Body of pancreas (tissue), 4 donors: ENCODE data around the gene LSM11. TPM values are rescaled to one million over a fixed set of nuclear protein-coding genes. Genes with fewer than 3 reads are reported as not detected.

ENCODE experiments used
- ATAC-seq: fragments of 150-250 bp; one replicate; pipeline ENCODE4 v1.9.1; 2016
- DNase-seq, 4 donors: peaks; one replicate each; pipeline ENCODE4 v3.0.0-alpha.2; 2019
- H3K27ac ChIP-seq, 4 donors: fragments of 200-600 bp; sonication (generic); 1 replicate in 3 of 4; 2 replicates in 1 of 4; pipeline versions ENCODE4 v1.5.1 to v1.6.1; 2016 to 2019; ENCODE audit warnings: mild to moderate bottlenecking in 1 of 4, mixed read lengths in 1 of 4, moderate library complexity in 1 of 4
- H3K27me3 ChIP-seq, 2 donors: fragments of 200-600 bp; sonication (generic); one replicate each; pipeline ENCODE4 v1.6.0; 2016; ENCODE audit warnings: mild to moderate bottlenecking in 1 of 2
- H3K36me3 ChIP-seq, 2 donors: fragments of 200-600 bp; sonication (generic); replicated peaks in 1 of 2; 2 replicates each; pipeline ENCODE4 v1.5.1; 2016; ENCODE audit warnings: low read depth in 2 of 2; ENCODE audit not compliant: insufficient read depth in 1 of 2
- H3K4me1 ChIP-seq: fragments of 200-600 bp; sonication (generic); one replicate; pipeline ENCODE4 v1.6.0; 2016
- H3K4me3 ChIP-seq, 2 donors: fragments of 200-600 bp; sonication (generic); 1 replicate in 1 of 2; 2 replicates in 1 of 2; pipeline ENCODE4 v1.5.1; 2016 to 2019
- H3K9me3 ChIP-seq, 3 donors: fragments of 200-600 bp; sonication (generic); 1 replicate in 2 of 3; 2 replicates in 1 of 3; pipeline ENCODE4 v1.5.1; 2016
- CTCF ChIP-seq, 7 experiments: fragments of 450-650 bp in 4 of 7; fragments of 200-600 bp in 3 of 7; sonication (generic) in 3 of 7; IDR thresholded peaks; one replicate each; pipeline ENCODE4 v1.5.1; 2016 to 2019; ENCODE audit warnings: antibody characterized with exemption in 7 of 7
- POLR2A ChIP-seq, 3 donors: fragments of 450-650 bp; IDR thresholded peaks; one replicate each; pipeline ENCODE4 v1.6.1; 2016; ENCODE audit warnings: antibody characterized with exemption in 3 of 3, mild to moderate bottlenecking in 2 of 3
- WGBS, 2 donors: methylation state at CpG; one replicate each; pipeline ENCODE4 v1.1.5; 2017; 5-methylcytosine and 5-hydroxymethylcytosine counted together
- intact Hi-C: fragments of 100-400 bp; cut with DNase I; formaldehyde crosslinking; loops from one replicate; pipeline ENCODE4 v1.15.1; 2023
- total RNA-seq, 2 donors: library from RNA; depleted of rRNA; stranded (reverse); fragments of >200 nt; gene quantifications; one replicate each; pipeline ENCODE4 v1.1.0, GENCODE V29; 2016

LSM11 gene
- total RNA-seq, 2 donors from 2014 or later = 1.3 to 3.6 TPM

- Histone ChIP-seq H3K27me3 (no peaks in the 10 kb centered on the region), H3K9me3 (no peaks in the 10 kb centered on the region), H3K4me3 (no peak overlapping the region), H3K4me1 (peaks cover 2% of the 10 kb centered on the region), H3K27ac (no peak overlapping the region), H3K36me3 (peaks cover 4 to 17% of the 10 kb centered on the region in 2 donors)
- WGBS, 2 donors = 94% methylated on average over 1 of the region's 1 CpG
- no peak for ATAC-seq
- no peak for TF ChIP-seq POLR2A (IDR thresholded peaks at IDR 0.05)
- TF ChIP-seq CTCF (IDR thresholded peaks at IDR 0.05) = no peak
- DNase-seq = no peak
- intact Hi-C loops = no loop called here
Observed at GRCh38 chr5:157750320-157750719, 6.8 kb downstream of the LSM11 start.

- Histone ChIP-seq H3K27me3 (no peaks in the 10 kb centered on the region), H3K4me3 (no peak overlapping the region), H3K4me1 (no peaks in the 10 kb centered on the region), H3K27ac (no peak overlapping the region), H3K9me3 (no peaks in the 10 kb centered on the region), H3K36me3 (peaks cover 7 to 19% of the 10 kb centered on the region in 2 donors)
- TF ChIP-seq POLR2A (IDR thresholded peaks at IDR 0.05) (no peak), CTCF (IDR thresholded peaks at IDR 0.05) (no peak)
- ATAC-seq (no peak), DNase-seq (no peak)
- intact Hi-C loops = no loop called here
- WGBS, 2 donors = 87 to 100% methylated on average over 3 of the region's 3 CpGs
Observed at GRCh38 chr5:157756122-157756521, 12.6 kb downstream of the LSM11 start.

- Histone ChIP-seq H3K36me3 (peaks cover 7 to 9% of the 10 kb centered on the region in 2 donors), H3K4me3 (no peak overlapping the region), H3K27me3 (no peaks in the 10 kb centered on the region), H3K27ac (no peak overlapping the region), H3K4me1 (peaks cover 9% of the 10 kb centered on the region), H3K9me3 (no peaks in the 10 kb centered on the region)
- ATAC-seq (no peak), DNase-seq (no peak)
- 80 to 81% methylated on average over 1 of the region's 1 CpG for WGBS, 2 donors
- intact Hi-C loops = no loop called here
- no peak for TF ChIP-seq CTCF (IDR thresholded peaks at IDR 0.05)
- no peak for TF ChIP-seq POLR2A (IDR thresholded peaks at IDR 0.05)
Observed at GRCh38 chr5:157758706-157759105, 15.2 kb downstream of the LSM11 start.

- TF ChIP-seq CTCF (IDR thresholded peaks at IDR 0.05) = peak; percentile 49 to 80 (median 69)
- TF ChIP-seq POLR2A (IDR thresholded peaks at IDR 0.05) = no peak
- ATAC-seq (peak; percentile 78), DNase-seq (peak in 3 of 4 donors; percentile 10 to 63 (median 39))
- H3K27me3 ChIP-seq = no peaks in the 10 kb centered on the region
- intact Hi-C loops = no loop called here
- H3K4me3 ChIP-seq = no peak overlapping the region
- WGBS, 2 donors = 24 to 25% methylated on average over 10 of the region's 10 CpGs
- no peaks in the 10 kb centered on the region for H3K36me3 ChIP-seq
- no peaks in the 10 kb centered on the region for H3K9me3 ChIP-seq
- H3K27ac ChIP-seq = no peak overlapping the region
- H3K4me1 ChIP-seq = peaks cover 9% of the 10 kb centered on the region
Observed at GRCh38 chr5:157761690-157762621, 18.4 kb downstream of the LSM11 start.
